ENCODE measurements around the gene ZNF221.
A peak's percentile ranks its signal among the peaks of the same experiment; 100 is the strongest.
"Not testable (repeated sequence)": the region's sequence is repeated elsewhere in the genome, so short reads cannot be mapped to it uniquely, and the experiment has no call there.

ZNF221 gene

DNA sequence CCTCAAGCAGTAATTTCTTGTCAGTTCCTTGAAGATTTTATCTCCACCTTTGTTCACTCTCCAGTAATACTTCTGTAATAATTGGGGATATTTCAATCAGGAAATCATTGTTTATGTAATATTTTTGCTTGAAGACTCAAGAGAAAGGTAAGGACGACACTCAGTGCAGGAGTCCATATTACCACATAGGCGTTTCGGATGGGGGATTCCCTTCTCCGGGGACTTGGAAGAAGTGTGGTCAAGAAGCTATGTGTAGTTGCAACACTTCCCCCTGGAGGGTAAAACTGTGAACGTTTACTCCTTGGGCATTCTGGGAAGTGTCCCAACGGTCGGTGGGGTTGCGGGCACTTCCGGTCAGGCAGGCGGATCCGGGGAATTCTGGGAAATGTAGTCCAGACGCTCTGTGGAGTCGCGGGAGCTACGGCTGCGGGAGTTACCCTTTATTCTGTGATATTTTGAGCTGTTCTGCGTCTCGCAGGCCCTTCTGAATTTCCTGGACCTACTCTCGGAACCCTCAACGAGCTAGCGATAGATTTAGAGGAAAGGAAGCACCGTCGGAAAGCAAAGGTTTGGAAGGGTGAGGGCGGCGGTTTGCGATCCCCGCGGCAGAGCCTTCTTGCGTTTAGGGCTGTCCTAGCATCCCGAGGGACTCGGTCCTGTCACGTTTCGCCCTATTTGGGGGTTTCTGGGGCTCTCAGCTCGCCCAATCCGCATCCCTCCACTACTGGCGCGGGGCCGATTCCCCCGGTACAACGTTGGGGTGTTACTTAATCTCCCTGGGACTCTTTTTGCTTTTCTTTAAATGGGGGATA is at the start of gene ZNF221:
TSS of gene ZNF221 (plus strand) at position 395 of the 812 bp plus-strand sequence. CDS start 11,499 bp downstream, outside the sequence.
- peak; percentile 96 for DNase-seq (ENCODE audit: low spot score)

DNA sequence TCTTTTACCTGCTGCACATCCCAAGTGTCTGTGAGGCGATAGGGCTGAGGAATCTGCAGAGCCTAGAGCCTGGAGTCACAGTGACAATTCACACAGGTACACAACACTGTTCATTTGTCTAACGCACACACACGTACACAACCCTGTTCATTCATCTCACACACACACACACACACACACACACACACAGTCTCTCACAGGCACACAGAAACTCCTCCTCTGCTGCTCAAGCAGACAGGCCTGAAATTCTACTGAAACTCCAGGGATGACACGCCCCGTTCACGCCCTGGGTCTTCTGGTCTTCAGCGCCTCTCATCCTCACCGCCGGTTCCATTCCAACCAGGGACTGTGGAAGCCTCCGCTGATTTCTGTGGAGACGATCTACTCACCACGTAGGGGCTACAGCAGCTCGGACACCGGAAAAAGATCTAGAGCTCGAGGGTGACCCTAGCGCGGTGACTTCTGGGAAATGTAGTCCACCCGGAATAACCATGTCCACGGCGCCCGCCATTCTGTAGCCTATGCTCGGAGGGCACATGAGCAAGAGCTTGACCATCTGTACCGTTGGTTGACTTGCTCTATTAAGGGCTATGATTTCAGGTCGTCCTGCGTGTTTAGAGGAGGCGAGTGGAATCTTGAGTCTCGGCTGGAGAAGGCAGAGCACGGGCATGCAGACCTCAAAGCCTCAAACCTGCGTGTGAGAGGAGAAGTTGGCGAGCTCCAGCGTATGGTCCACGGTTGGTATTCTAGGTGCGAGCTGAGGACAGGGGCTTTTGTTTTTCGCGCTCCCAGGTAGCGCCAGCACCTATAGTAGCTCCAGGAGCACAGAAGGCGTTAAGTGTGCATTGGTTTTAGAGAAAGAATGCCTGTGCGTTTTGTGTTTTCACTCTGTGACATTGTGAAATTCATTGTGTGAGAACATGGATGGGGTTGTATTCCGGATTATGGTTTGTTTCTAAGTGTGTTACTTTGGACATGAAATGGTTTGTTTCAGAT is 49.3 kb upstream of the ZNF221 start:
- peak; percentile 78 for DNase-seq (ENCODE audit: low spot score)

DNA sequence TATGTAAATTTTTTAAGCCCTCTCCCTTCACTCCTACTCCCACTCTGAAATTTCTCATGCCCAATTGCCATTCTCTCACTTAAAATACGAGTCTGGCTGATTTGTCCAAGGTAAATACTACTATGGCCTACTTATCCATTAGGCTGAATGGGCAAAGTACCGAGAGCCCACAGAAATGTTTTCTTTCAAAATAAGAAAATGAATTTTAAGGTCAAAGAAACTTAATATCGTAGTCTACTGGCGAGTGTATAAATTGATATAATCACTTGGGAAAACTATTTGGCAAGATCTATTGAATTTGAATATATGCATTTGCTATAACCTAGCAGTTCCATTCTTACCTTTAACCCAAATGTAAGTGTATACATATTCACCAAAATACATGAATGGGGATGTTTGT is 48.6 kb upstream of the ZNF221 start:
- no peak for DNase-seq (ENCODE audit: low spot score)

DNA sequence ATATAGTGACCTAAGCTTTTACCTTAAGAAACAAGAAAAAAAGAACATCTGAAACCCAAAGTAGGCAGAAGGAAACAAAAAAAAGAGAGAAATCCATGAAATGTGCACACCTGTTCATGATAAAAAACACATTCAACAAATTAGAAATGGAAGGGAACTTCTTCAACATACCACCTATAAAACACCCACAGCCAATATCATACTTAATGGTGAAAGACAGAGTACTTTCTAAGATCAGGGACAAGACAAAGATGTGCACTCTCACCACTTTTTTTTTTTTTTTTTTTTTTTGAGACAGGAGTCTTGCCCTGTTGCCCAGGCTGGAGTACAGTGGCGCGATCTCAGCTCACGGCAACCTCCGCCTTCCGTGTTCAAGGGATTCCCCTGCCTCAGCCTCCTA is 45.1 kb upstream of the ZNF221 start:
- no peak for DNase-seq (ENCODE audit: low spot score)

DNA sequence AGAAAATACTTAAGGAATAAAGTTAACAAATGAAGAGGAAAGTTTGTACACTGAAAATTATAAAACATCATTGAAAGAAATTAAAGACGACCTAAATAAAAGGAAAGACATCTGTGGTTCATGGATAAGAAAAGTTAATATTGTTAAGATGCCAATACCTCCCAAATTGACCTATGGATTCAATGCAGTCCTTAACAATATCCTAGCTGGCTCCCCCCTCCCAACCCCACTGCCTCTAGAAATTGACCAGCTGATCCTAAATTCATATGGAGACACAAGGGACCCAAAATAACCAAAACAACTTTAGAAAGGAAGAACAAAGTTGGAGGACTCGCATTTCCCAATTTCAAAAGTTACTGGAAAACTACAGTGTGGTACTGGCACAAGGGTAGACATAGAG is 44.3 kb upstream of the ZNF221 start:
- DNase-seq (ENCODE audit: low spot score): no peak

DNA sequence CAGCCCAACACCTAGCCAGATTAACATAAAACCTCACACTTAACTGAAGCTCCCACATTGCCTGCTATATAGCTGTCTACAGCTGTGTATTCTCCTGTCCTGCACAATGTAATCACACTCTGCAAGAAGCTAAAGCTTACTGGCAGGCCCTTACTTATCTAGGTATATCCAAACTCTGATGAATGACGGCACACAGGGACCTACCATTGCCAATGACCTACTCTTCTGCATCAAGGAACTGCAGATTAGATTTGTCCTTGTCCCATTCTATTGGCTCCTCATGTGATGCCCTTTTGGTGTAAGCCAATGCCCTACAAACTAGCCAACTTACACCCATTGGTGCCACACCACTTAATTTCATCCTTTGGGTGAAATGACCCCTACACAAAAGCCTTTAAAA is 42.4 kb upstream of the ZNF221 start:
- DNase-seq (ENCODE audit: low spot score): no peak

DNA sequence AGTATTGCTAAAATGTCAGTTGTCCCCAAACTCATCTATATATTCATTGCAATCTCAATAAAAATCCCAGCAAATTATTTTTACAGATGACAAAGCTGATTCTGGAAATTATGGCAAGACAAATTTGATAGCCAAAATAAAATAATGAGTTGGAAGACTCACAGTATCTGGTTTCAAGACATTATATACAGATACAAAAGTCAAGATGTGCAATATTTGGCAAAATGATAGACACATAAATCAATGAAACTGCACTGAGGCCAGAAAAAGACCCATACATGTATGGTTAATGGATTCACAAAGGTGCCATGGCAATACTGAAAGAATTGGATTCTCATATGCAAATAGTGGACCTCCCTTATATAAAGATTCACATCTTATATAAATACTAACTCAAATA is 40.1 kb upstream of the ZNF221 start:
- no peak for DNase-seq (ENCODE audit: low spot score)

DNA sequence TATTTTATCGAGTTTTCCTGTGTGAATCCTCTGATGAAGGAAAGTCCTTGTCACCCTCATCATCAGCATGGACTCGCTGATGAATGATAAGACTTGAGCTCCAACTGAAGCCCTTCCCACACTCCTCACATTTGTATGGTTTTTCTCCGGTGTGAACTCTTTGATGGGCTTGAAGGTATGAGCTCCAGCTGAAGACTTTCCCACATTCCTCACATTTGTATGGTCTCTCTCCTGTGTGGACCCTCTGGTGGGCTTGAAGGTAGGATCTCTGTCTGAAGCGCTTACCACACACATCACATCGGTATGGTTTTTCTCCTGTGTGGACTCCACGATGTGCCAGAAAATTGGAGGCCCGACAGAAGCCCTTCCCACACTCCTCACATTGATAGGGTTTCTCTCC is 37.6 kb upstream of the ZNF221 start:
- no peak for DNase-seq (ENCODE audit: low spot score)

DNA sequence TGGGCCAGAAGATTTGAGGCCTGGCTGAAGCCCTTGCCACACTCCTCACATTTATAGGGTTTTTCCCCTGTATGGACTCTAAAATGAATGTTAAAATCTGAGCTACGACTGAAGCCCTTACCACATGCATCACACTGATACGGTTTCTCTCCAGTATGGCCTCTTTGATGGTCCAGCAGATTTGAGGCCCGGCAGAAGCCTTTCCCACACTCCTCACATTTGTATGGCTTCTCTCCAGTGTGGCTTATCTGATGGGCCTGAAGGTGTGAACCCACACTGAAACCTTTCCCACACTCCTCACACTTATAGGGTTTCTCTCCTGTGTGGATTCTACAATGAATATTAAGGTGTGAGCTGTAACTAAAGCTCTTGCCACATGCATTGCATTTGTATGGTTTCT is 37.0 kb upstream of the ZNF221 start:
- DNase-seq (ENCODE audit: low spot score): no peak

DNA sequence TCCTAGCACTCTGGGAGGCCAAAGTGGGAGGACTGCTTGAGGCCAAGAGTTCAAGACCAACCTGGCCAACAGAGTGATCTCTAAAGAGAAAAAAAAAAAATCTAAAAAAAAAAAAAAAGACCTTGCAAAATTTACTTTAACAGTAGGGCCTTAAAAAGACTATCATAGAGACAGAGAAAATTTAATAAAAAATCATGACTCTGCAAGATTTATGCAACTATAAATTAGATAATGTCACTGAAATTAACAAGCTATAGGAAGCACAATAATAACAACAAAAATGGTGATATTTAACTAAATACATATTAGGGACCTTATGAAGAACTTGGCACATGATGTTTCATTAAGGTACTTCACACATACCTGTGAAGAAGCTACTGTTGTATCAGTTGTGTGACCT is 27.2 kb upstream of the ZNF221 start:
- DNase-seq (ENCODE audit: low spot score): no peak

DNA sequence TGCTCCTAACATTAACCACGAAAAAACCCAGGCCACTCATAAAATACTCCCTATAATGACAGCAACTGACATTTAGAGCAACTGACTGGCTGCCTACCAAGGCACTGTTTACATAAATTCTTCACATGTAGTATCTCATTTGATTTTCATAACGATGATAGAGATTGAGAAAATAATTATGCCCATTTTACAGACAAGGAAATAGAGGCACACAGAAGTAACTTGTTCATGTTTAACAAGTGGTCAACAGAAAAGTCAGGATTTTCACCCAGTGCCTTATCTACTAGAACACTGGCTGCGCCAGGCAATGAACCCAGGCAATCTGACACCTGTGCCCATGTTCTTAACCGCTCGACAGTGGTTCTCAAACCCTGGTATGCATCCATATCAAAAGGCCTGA is 22.2 kb upstream of the ZNF221 start:
- no peak for DNase-seq (ENCODE audit: low spot score)

DNA sequence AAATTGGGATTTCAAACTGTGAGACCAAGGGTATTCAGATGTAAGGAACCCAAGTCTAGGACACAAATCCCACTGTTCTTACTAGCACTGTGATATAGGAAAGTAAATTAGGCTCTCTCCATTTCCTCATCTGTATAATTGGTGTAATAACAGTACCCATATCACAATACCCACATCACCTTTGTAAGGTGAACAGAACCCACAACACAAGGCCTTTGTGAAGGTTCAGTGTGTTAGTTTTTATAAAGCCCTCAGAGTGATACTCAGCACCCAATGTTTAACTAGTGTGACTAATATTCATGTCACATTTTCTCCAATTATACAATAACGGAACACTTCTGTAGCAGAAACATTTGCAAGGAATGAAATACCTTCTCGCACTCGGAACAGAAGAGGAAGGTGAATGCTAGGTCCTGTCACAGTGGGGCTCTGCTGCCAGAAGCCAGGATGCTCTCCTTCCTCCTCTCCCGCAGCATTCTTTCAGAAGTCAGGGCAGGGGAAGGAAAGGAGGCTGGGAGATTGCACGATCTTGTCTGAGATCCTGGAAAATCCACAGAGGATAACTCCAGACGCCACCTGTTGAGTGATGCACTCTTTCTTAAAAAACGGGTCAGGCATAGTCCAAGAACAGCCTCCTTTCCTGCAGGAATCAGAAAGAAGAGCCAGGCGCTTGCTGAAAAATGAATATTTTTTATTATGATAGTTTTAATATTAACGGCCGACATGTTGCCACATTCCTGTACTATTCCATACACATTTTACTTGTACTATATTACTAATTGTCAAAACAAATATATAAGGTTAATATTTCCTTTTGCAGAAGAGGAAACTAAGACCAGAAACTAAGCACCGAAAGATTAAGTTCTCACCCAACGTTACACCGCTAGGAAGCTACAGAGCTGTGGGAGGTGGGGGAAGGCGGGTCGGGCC is 16.7 kb upstream of the ZNF221 start:
- DNase-seq (ENCODE audit: low spot score): peak; percentile 1

DNA sequence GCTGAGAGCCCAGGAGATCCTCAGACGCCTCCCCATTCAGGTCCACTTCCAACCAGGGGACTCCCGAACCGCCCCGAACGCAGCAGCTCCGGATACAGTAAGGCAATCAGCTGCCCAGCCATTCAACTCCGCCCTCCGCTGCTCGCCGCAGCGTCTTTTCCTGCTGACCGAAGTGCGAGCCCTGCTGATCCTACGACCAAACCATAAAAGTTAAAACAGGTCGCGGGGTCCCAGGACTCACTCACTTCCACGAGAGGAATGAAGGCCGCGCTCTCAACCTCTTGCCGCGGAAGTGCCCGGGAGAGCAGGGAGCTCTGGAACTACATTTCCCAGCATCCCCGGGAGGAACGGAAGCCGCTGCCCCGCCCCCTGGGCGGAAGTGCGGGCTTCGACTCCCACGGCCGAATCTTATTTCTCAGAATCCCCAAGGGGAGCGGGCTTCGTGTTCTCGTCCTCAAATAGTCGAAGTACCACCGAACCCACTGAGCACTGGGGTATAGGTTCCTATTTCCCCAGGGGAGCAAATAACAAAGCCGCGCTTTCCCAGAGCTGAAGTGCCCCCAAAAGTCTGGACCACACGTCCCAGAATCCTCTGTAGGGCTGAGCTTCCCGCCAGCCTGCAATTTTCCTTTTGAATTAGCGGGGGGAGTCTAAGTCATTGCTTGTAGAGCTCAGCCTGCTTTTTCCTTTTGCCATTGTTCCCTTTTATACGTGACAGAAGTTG is 15.9 kb upstream of the ZNF221 start, which contains the start of gene ZNF45:
TSS of gene ZNF45 (minus strand) at position 298 of the 724 bp plus-strand sequence. CDS start 13,097 bp downstream, outside the sequence.
- DNase-seq (ENCODE audit: low spot score): peak; percentile 95

DNA sequence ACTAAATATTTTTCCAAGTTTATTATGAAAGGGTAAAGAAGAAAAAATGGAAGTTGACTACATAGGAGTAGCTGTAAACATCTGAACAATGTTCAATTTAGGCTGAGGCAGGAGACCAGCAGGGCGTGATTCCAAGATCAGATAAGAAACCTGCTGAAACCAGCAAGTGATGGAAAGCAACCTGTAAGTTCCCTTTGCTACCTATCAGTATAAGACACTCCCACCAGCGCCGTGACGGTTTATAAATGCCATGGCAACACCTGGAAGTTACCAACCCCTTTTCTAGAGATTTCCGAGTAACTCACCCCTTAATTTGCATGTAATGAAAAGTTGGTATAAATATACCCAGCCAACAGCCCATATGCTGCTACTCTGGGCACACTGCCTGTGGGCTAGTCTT is 14.8 kb upstream of the ZNF221 start:
- no peak for DNase-seq (ENCODE audit: low spot score)

DNA sequence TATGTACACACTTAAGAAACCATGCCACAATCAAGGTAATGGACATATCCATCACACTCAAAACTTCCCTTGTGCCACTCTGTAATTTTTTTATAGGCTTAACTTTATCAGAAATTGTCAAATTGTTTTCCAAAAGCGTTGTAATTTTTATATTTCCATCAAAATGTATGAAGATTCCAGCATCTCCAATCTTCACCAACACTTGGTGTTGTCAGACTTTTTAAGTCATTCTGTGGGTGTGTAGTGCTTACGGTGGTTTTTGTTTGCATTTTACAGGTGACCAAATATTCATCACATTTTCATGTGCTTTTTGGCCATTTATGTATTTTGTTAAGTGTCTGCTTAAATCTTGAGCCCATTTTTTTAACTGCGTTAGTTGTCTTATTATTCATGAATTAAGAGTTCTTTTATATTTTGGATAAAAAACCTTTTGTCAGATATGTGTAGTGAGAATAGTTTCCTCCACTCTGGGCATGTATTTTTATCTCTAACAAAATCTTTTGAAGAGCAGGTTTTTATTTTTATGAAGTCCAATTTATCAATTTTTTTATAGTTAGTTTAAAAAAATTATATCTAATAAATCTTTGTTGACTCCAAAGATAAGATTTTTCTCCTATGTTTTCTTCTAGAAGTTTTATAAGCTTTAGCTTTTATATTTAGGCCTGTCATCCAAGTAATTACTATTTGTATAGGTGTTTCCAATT is 11.3 kb upstream of the ZNF221 start:
- DNase-seq (ENCODE audit: low spot score): no peak

DNA sequence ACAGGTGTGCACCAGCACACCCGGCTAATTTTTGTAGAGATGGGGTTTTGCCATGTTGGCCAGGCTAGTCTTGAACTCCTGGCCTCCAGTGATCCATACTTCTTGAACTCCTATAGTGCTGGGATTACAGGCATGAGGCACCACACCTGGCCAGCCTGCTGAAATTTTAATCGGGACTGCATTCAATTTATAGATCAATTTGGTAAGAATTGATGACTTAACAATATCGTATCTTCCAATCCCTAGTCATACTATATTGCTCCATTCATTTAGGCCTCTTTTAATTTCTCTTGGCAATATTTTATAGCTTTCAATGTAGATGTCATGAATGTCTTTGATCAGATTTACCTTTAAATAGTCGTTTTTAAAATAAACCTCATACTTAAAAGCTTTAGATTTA is 10.3 kb upstream of the ZNF221 start:
- DNase-seq (ENCODE audit: low spot score): no peak

DNA sequence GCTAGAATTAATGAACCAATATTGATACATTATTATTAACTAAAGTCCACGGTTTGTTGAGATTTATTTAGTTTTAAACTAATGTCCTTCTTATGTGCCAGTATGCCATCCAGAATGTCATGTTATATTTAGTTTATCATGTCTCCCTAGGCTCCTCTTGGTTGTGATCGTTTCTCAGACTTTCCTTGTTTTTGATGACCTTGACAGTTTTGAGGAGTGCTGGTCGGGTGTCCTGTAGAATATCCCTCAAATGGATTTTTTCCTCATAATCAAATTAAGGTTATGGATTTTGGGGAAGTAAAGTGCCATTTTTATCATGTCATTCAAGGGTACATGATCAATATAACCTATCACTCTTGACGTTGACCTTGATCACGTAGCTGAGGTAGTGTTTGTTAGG is 9.8 kb upstream of the ZNF221 start:
- DNase-seq (ENCODE audit: low spot score): no peak

DNA sequence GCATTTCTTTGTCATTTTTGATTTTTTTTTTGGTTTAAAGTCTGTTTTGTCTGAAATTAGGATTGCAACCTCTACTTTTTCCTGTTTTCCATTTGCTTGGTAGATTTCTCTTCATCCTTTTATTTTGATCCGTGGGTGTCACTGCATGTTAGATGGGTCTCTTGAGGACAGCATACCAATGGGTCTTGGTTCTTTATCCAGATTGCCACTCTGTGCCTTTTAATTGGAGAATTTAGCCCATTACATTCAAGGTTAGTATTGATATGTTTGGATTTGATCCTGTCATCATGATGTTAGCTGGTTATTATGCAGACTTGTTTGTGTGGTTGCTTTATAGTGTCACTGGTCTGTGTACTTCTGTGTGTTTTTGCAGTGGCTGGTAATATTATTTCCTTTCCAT is 3.6 kb upstream of the ZNF221 start:
- not testable (repeated sequence) for DNase-seq (ENCODE audit: low spot score)

DNA sequence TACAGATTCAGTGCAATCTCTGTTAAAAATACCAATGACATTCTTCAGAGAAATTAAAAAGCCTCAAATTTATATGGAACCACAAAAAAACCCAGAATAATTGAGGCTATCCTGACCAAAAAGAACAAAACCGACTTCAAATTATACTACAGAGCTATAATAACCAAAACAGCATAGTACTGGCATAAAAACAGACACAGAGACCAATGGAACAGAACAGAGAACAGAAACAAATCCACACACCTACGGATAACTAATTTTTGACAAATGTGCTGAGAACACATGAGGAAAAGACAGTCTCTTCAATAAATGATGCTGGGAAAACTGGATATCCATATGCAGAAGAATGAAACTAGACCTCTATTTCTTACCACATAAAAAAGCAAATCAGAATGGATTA is 1.2 kb upstream of the ZNF221 start:
- DNase-seq (ENCODE audit: low spot score): not testable (repeated sequence)

DNA sequence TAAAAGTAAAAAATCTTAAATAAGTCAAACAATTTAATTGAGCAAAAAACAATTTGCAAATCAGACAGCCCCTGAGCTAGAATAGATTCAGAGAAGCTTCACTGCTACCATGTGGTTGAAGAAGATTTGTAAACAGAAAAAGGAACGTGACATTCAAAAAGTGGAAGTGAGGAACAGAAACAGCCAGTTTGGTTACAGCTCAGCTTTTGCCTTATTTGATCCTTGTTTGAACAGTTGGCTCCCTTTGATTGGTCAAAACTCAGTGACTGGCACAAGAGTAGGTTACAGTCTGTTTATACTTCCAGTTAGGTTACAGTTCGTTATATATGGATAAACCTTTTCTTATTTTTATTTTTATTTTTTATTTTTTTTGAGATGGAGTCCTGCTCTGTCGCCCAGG is 5.8 kb downstream of the ZNF221 start:
- DNase-seq (ENCODE audit: low spot score): no peak

Data from pons (tissue), 1 donor.